ENCODE results near the gene SLC9A7. TPM values are rescaled to one million over a fixed set of nuclear protein-coding genes. Genes with fewer than 3 reads are reported as not detected.
A peak's percentile ranks its signal among the peaks of the same experiment; 100 is the strongest.
"Not testable (repeated sequence)": the region's sequence is repeated elsewhere in the genome, so short reads cannot be mapped to it uniquely, and the experiment has no call there.

Gene SLC9A7
- polyA plus RNA-seq = 1 to 10 TPM; 1.3 to 2.0 TPM

- WGBS, 2 donors = 0 to 25% methylated on average over 47 to 83 of the region's 85 CpGs
- H3K9me3 ChIP-seq (ENCODE audit: control insufficient read depth in 2 of 2, insufficient read depth in 1 of 2, low read depth in 1 of 2, low read length in 1 of 2) = no peaks in the 10 kb centered on the region
- H3K27me3 ChIP-seq (ENCODE audit: control insufficient read depth in 1 of 2, insufficient read depth in 2 of 2, low read length in 2 of 2) = no peaks in the 10 kb centered on the region
- peaks cover 0 to 7% of the 10 kb centered on the region in 2 donors for H3K4me1 ChIP-seq (ENCODE audit: control insufficient read depth in 2 of 2, insufficient read depth in 2 of 2, low read length in 1 of 2)
- peak within 1 kb of the TSS in 1 of 2 donors; percentile 14 for H3K27ac ChIP-seq (ENCODE audit: low read depth in 2 of 2, low read length in 1 of 2)
- H3K4me3 ChIP-seq (ENCODE audit: low read depth in 1 of 2, low read length in 2 of 2) = peak within 1 kb of the TSS; percentile 55 to 63
- no peaks in the 10 kb centered on the region for H3K36me3 ChIP-seq (ENCODE audit: control insufficient read depth in 2 of 2, insufficient read depth in 2 of 2, low read length in 1 of 2)
These were observed at the start of gene SLC9A7 for GRCh38 chrX:46758956-46759644. TSS of gene SLC9A7 (minus strand) at chrX:46759118. CDS start at chrX:46759029, 89 bp downstream.

GRCh38 chrX:46805270-46805669 lies 46.4 kb upstream of the SLC9A7 start:
- no peak overlapping the region for H3K27ac ChIP-seq (ENCODE audit: low read depth in 2 of 2, low read length in 1 of 2)
- H3K27me3 ChIP-seq (ENCODE audit: control insufficient read depth in 1 of 2, insufficient read depth in 2 of 2, low read length in 2 of 2) = peaks cover 0 to 3% of the 10 kb centered on the region in 2 donors
- no peaks in the 10 kb centered on the region for H3K36me3 ChIP-seq (ENCODE audit: control insufficient read depth in 2 of 2, insufficient read depth in 2 of 2, low read length in 1 of 2)
- no peaks in the 10 kb centered on the region for H3K4me1 ChIP-seq (ENCODE audit: control insufficient read depth in 2 of 2, insufficient read depth in 2 of 2, low read length in 1 of 2)
- H3K4me3 ChIP-seq (ENCODE audit: low read depth in 1 of 2, low read length in 2 of 2) = no peak overlapping the region
- no peaks in the 10 kb centered on the region for H3K9me3 ChIP-seq (ENCODE audit: control insufficient read depth in 2 of 2, insufficient read depth in 1 of 2, low read depth in 1 of 2, low read length in 1 of 2)
- WGBS, 2 donors = 47 to 64% methylated on average over 2 of the region's 2 CpGs

- Histone ChIP-seq H3K4me3 (ENCODE audit: low read depth in 1 of 2, low read length in 2 of 2) (no peak overlapping the region), H3K27me3 (ENCODE audit: control insufficient read depth in 1 of 2, insufficient read depth in 2 of 2, low read length in 2 of 2) (no peaks in the 10 kb centered on the region), H3K4me1 (ENCODE audit: control insufficient read depth in 2 of 2, insufficient read depth in 2 of 2, low read length in 1 of 2) (no peaks in the 10 kb centered on the region), H3K27ac (ENCODE audit: low read depth in 2 of 2, low read length in 1 of 2) (no peak overlapping the region), H3K9me3 (ENCODE audit: control insufficient read depth in 2 of 2, insufficient read depth in 1 of 2, low read depth in 1 of 2, low read length in 1 of 2) (no peaks in the 10 kb centered on the region), H3K36me3 (ENCODE audit: control insufficient read depth in 2 of 2, insufficient read depth in 2 of 2, low read length in 1 of 2) (no peaks in the 10 kb centered on the region)
- 49 to 55% methylated on average over 3 of the region's 3 CpGs for WGBS, 2 donors
These were observed 44.2 kb upstream of the SLC9A7 start for GRCh38 chrX:46803140-46803539.

GRCh38 chrX:46796574-46797191 lies 37.8 kb upstream of the SLC9A7 start:
- Histone ChIP-seq H3K4me1 (ENCODE audit: control insufficient read depth in 2 of 2, insufficient read depth in 2 of 2, low read length in 1 of 2) (no peaks in the 10 kb centered on the region), H3K27ac (ENCODE audit: low read depth in 2 of 2, low read length in 1 of 2) (no peak overlapping the region), H3K4me3 (ENCODE audit: low read depth in 1 of 2, low read length in 2 of 2) (no peak overlapping the region), H3K27me3 (ENCODE audit: control insufficient read depth in 1 of 2, insufficient read depth in 2 of 2, low read length in 2 of 2) (no peaks in the 10 kb centered on the region), H3K9me3 (ENCODE audit: control insufficient read depth in 2 of 2, insufficient read depth in 1 of 2, low read depth in 1 of 2, low read length in 1 of 2) (no peaks in the 10 kb centered on the region), H3K36me3 (ENCODE audit: control insufficient read depth in 2 of 2, insufficient read depth in 2 of 2, low read length in 1 of 2) (no peaks in the 10 kb centered on the region)
- 49 to 50% methylated on average over 8 of the region's 8 CpGs for WGBS, 2 donors

- Histone ChIP-seq H3K27me3 (ENCODE audit: control insufficient read depth in 1 of 2, insufficient read depth in 2 of 2, low read length in 2 of 2) (no peaks in the 10 kb centered on the region), H3K9me3 (ENCODE audit: control insufficient read depth in 2 of 2, insufficient read depth in 1 of 2, low read depth in 1 of 2, low read length in 1 of 2) (no peaks in the 10 kb centered on the region), H3K36me3 (ENCODE audit: control insufficient read depth in 2 of 2, insufficient read depth in 2 of 2, low read length in 1 of 2) (no peaks in the 10 kb centered on the region), H3K27ac (ENCODE audit: low read depth in 2 of 2, low read length in 1 of 2) (peak overlapping the region in 1 of 2 donors; percentile 12), H3K4me3 (ENCODE audit: low read depth in 1 of 2, low read length in 2 of 2) (no peak overlapping the region), H3K4me1 (ENCODE audit: control insufficient read depth in 2 of 2, insufficient read depth in 2 of 2, low read length in 1 of 2) (no peaks in the 10 kb centered on the region)
- 68 to 86% methylated on average over 6 of the region's 6 CpGs for WGBS, 2 donors
These were observed 34.6 kb upstream of the SLC9A7 start for GRCh38 chrX:46793386-46794143.

GRCh38 chrX:46792810-46793188 lies 33.9 kb upstream of the SLC9A7 start:
- Histone ChIP-seq H3K27me3 (ENCODE audit: control insufficient read depth in 1 of 2, insufficient read depth in 2 of 2, low read length in 2 of 2) (no peaks in the 10 kb centered on the region), H3K4me3 (ENCODE audit: low read depth in 1 of 2, low read length in 2 of 2) (no peak overlapping the region), H3K36me3 (ENCODE audit: control insufficient read depth in 2 of 2, insufficient read depth in 2 of 2, low read length in 1 of 2) (no peaks in the 10 kb centered on the region), H3K27ac (ENCODE audit: low read depth in 2 of 2, low read length in 1 of 2) (no peak overlapping the region), H3K9me3 (ENCODE audit: control insufficient read depth in 2 of 2, insufficient read depth in 1 of 2, low read depth in 1 of 2, low read length in 1 of 2) (no peaks in the 10 kb centered on the region), H3K4me1 (ENCODE audit: control insufficient read depth in 2 of 2, insufficient read depth in 2 of 2, low read length in 1 of 2) (no peaks in the 10 kb centered on the region)
- WGBS, 2 donors = 46 to 52% methylated on average over 4 of the region's 4 CpGs

- Histone ChIP-seq H3K4me1 (ENCODE audit: control insufficient read depth in 2 of 2, insufficient read depth in 2 of 2, low read length in 1 of 2) (no peaks in the 10 kb centered on the region), H3K27me3 (ENCODE audit: control insufficient read depth in 1 of 2, insufficient read depth in 2 of 2, low read length in 2 of 2) (no peaks in the 10 kb centered on the region), H3K4me3 (ENCODE audit: low read depth in 1 of 2, low read length in 2 of 2) (no peak overlapping the region), H3K27ac (ENCODE audit: low read depth in 2 of 2, low read length in 1 of 2) (peak overlapping the region; percentile 54 to 78), H3K36me3 (ENCODE audit: control insufficient read depth in 2 of 2, insufficient read depth in 2 of 2, low read length in 1 of 2) (no peaks in the 10 kb centered on the region), H3K9me3 (ENCODE audit: control insufficient read depth in 2 of 2, insufficient read depth in 1 of 2, low read depth in 1 of 2, low read length in 1 of 2) (no peaks in the 10 kb centered on the region)
- 31 to 37% methylated on average over 7 of the region's 7 CpGs for WGBS, 2 donors
These were observed 33.2 kb upstream of the SLC9A7 start for GRCh38 chrX:46791927-46792809.

GRCh38 chrX:46788902-46789301 lies 30.0 kb upstream of the SLC9A7 start:
- Histone ChIP-seq H3K27ac (ENCODE audit: low read depth in 2 of 2, low read length in 1 of 2) (no peak overlapping the region), H3K4me1 (ENCODE audit: control insufficient read depth in 2 of 2, insufficient read depth in 2 of 2, low read length in 1 of 2) (no peaks in the 10 kb centered on the region), H3K27me3 (ENCODE audit: control insufficient read depth in 1 of 2, insufficient read depth in 2 of 2, low read length in 2 of 2) (no peaks in the 10 kb centered on the region), H3K4me3 (ENCODE audit: low read depth in 1 of 2, low read length in 2 of 2) (no peak overlapping the region), H3K9me3 (ENCODE audit: control insufficient read depth in 2 of 2, insufficient read depth in 1 of 2, low read depth in 1 of 2, low read length in 1 of 2) (no peaks in the 10 kb centered on the region), H3K36me3 (ENCODE audit: control insufficient read depth in 2 of 2, insufficient read depth in 2 of 2, low read length in 1 of 2) (no peaks in the 10 kb centered on the region)
- WGBS, 2 donors = 46 to 51% methylated on average over 4 of the region's 4 CpGs

GRCh38 chrX:46784437-46784836 lies 25.5 kb upstream of the SLC9A7 start:
- not testable (repeated sequence) for H3K4me1 ChIP-seq (ENCODE audit: control insufficient read depth in 2 of 2, insufficient read depth in 2 of 2, low read length in 1 of 2); H3K27ac ChIP-seq (ENCODE audit: low read depth in 2 of 2, low read length in 1 of 2); H3K9me3 ChIP-seq (ENCODE audit: control insufficient read depth in 2 of 2, insufficient read depth in 1 of 2, low read depth in 1 of 2, low read length in 1 of 2)

More at GRCh38 chrX:46784437-46784836, 25.5 kb upstream of the SLC9A7 start:
- not testable (repeated sequence) for H3K27me3 ChIP-seq (ENCODE audit: control insufficient read depth in 1 of 2, insufficient read depth in 2 of 2, low read length in 2 of 2); H3K36me3 ChIP-seq (ENCODE audit: control insufficient read depth in 2 of 2, insufficient read depth in 2 of 2, low read length in 1 of 2); H3K4me3 ChIP-seq (ENCODE audit: low read depth in 1 of 2, low read length in 2 of 2)
